HG02759 (cell line): ENCODE results near the gene ZNF808.
"Not testable (repeated sequence)": the region's sequence is repeated elsewhere in the genome, so short reads cannot be mapped to it uniquely, and the experiment has no call there.

Experiments used
- ATAC-seq: cut with Tn5 transposase; IDR thresholded peaks from one replicate; pipeline ENCODE4 v1.9.1; 2021; ENCODE audit warnings: mild to moderate bottlenecking, moderate library complexity; ENCODE audit not compliant: unreplicated experiment

The ZNF808 gene

DNA sequence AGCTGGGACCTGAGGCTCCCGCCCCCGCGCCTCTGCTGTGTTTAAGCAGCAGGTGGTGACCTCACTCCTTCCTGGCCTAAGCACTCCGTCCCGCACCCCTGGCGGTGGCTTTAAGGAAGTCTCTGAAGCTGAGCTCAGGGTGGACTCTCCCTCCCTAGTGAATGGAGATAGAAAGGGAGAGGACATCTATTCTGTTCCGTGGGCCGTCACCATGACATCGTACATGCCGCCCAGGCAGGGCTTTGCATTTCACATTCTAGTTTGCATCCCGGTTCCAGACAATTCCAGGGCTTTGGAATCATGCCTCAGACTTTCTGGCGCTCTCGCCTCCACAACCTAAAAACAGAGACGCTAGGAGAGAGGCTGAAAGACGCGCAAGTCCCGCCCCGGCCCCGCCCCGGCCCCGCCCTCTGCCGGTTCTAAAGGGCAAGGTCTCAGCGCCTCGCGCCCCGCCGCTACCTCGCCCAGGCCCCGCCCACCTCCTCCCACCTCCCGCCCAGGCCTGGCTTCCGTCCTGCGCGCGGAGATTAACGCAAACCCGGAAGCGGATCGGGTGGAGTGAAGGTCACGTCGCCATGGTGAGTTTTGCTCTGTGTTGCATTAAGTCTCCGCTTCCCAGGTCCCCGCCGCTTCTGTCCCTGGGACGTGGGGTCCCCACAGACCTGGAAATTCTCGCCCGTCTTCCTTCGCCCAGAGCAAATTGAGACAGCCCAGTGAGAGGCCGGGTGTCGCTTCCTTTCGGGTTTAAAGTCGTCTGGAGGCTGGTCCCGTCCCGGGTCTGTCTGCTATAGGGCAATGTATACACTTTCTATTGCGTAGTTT is at the start of gene ZNF808:
TSS of gene ZNF808 (plus strand) at position 535 of the 822 bp plus-strand sequence. CDS start 15,617 bp downstream, outside the sequence.
- ATAC-seq, result peak; percentile 88

- not testable (repeated sequence) for ATAC-seq
These were observed 43.2 kb upstream of the ZNF808 start for GRCh38 chr19:52484111-52484743.

DNA sequence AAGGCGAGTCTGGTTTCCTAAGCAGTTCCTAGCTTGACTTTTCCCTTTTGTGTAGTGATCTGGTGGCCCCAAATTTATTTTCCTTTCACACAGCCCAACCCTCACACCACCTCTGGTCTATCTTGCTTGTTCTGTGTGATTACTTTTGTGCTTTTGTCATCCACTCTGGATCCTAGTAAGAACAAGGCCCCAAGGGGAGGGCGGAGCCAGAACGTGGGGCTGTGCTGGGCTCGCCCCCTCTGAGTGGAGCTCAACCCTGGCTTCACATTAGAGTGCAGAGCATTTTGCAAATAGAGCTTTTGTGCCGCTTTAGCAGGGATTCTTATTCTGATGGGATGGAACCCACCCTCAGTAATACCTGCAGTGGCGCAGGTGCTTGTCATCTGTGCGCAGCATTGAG is 42.4 kb upstream of the ZNF808 start:
- ATAC-seq, result not testable (repeated sequence)

- not testable (repeated sequence) for ATAC-seq
These were observed 41.8 kb upstream of the ZNF808 start for GRCh38 chr19:52485561-52486240.

DNA sequence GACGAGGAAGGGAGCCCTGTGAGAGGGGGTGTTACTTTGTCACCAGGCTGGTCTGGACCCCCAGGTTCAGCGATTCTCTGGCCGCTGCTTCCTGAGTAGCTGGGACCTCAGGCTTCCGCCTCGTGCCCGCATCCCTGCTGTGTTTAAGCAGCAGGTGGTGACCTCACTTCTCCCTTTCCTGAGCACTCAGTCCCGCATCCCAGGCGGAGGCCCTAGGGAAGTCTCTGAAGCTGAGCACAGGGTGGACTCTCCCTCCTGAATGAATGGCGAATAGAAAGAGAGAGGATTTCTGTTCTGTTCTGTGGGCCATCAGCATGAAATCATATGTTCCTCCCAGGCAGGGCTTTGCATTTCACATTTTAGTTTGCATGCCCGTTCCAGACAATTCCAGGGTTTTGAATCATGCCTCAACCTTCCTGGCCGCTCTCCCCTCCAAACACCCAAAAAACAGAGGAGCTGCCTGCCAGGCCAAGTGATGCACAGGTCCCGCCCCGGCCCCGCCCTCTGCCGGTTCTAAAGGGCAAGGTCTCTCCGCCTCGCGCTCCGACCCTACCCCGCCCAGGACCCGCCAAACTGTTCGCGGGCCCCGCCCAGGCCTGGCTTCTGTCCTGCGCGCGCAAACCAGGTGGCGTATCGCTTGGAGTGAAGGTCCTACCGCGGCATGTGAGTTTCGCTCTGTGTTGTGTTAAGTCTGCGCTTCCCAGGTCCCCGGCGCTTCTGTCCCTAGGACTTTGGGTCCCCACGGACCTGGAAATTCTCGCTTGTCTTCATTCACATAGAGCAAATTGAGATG is 35.1 kb upstream of the ZNF808 start:
- ATAC-seq, result no peak

DNA sequence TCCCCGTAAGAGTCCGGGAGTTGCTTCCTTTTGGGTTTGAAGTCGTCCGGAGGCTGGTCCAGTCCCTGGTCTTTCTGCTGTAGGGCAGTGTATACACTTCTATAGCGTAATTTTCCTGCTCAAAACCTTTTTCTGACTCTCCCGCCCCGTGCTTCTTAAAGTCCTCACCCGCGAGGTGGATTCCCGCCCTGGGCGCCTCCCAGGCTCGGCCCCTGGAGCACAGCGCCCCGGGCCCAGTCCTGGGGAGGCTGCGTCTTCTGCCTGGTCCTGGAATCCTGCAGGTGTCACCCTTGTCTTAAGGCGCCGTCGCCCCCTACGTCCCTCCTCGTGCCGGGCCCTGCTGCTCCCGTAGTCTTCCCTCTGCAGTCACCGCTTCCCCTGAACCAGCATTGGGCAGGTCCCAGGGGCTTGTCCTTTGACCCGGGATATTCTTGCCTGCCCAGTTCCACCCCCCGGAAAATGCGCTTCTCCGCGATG is 34.4 kb upstream of the ZNF808 start:
- no peak for ATAC-seq

DNA sequence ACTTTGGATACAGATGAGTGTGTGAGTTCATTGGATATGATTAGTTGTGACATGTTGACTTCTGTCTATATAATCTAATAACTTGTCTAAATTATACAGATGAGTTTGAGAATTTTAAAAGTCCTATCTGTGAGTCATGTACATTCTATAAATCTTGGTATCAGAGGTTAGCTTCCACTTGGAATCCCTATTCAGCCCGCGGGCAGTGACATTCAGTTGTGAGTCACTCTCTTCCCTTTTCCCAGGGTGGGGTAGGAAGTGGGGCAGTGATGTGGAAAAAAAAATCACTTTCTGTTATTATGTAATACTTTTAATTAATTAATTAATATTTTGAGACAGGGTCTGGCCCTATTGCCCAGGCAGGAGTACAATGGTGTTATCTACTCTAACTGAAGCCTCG is 33.0 kb upstream of the ZNF808 start:
- no peak for ATAC-seq

DNA sequence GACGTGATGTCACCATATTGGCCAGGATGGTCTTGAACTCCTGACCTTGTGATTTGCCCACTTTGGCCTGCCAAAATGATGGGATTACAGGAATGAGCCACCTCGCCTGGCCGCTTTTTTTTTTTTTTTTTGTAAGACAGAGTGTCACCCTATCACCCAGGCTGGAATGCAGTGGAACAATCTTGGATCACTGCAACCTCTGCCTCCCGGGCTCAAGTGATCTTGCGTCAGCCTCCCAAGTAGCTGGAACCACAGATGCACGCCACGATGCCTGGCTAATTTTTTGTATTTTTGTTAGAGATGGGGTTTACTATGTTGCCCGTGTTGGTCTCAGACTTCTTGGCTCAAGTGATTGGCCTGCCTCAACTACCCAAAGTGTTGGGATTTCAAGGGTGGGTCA is 28.9 kb upstream of the ZNF808 start:
- no peak for ATAC-seq

DNA sequence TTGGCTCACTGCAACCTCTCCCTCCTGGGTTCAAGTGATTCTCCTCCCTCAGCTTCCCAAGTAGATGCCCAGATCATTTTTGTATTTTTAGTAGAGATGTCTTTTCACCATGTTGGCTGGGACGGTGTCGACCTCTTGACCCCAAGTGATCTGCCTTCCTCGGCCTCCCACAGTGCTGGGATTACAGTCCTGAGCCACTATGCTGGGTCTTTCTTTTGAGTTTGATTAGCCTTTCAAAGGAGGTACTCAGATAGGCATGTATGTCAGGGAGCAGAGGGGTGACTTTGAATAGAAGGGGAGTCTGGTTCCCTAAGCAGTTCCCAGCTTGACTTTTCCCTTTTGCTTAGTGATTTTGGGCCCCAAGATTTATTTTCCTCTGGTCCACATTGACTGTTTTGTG is 27.0 kb upstream of the ZNF808 start:
- not testable (repeated sequence) for ATAC-seq

GRCh38 chr19:52500991-52501390 is 26.5 kb upstream of the ZNF808 start:
- not testable (repeated sequence) for ATAC-seq

DNA sequence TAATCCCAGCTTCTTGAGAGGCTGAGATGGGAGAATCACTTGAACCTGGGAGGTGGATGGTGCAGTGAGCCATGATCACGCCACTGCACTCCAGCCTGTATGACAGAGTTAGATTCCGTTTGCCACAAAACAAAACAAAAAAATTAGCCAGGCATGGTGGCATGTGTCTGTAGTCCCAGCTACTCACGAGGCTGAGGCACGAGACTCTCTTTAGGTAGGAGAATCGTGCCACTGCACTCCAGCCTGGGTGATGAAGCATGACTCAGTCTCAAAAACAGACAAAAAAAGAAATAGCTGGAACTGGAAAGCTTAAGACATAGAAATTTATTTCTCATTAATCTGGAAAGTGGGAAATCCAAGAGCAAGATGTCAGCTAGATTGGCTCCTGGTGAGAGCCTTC is 20.2 kb upstream of the ZNF808 start:
- ATAC-seq, result no peak

DNA sequence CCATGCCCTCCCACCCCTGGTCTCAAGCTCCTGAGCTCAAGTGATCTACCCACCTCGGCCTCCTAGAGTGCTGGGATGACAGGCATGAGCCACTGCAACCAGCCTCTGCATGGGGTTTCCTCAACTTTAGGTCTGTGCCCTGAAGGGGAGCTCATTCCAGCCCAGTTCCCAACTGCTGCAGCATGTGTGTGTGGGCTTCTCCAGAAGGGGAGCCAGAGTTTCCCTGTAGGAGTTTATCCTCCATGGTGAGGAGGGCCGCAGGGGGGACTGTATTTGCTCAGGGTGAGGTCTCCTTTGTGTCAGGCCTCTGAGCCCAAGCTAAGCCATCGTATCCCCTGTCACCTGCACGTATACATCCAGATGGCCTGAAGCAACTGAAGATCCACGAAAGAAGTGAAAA is 11.3 kb upstream of the ZNF808 start:
- ATAC-seq, result no peak

- no peak for ATAC-seq
These were observed 8.8 kb upstream of the ZNF808 start for GRCh38 chr19:52518646-52519045.

DNA sequence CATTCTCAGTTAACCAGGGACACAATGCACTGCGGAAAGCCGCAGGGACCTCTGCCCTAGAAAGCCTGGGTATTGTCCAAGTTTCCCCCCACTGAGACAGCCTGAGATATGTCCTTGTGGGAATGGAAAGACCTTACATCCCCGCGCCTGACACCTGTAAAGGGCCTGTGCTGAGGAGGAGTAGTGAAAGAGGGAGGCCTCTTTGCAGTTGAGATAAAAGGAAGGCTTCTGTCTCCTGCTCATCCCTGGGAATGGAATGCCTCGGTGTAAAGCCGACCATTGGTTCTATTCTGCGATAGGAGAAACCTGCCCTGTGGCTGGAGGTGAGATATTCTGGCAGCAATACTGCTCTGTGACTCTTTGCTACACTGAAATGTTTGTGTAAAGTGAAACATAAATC is 8.3 kb upstream of the ZNF808 start:
- not testable (repeated sequence) for ATAC-seq

DNA sequence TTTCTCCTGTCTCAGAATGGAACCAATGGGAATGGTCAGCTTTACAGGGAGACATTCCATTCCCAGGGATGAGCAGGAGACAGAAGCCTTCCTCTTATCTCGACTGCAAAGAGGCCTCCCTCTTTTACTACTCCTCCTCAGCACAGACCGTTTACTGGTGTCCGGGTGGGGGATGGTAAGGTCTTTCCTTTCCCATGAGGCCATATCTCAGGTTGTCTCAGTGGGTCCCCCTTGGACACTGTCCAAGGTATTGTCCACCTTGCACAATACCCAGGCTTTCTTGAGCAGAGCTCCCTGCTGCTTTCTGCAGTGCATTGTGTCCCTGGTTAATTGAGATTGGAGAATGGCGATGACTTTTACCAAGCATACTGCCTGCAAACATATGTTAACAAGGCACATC is 7.5 kb upstream of the ZNF808 start:
- ATAC-seq, result no peak

GRCh38 chr19:52522551-52522950 is 4.9 kb upstream of the ZNF808 start:
- ATAC-seq, result no peak

DNA sequence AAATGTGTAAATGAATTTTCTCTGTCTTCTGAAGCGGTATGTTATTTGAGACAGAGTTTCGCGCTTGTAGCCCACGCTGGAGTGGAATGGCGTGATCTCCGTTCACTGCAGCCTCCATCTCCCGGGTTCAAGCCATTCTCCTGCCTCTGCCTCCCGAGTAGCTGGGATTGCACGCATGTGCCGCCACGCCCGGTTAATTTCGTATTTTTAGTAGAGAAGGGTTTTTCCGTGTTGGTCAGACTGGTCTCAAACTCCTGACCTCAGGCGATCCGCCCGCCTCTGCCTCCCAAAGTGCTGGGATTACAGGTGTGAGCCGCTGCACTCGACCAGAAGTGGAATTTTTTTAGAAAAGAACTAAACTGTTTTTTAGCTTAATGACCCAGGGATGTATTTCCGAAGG is 3.4 kb upstream of the ZNF808 start:
- ATAC-seq, result no peak

GRCh38 chr19:52527956-52528351 is 486 bp downstream of the ZNF808 start:
- peak; percentile 11 for ATAC-seq

DNA sequence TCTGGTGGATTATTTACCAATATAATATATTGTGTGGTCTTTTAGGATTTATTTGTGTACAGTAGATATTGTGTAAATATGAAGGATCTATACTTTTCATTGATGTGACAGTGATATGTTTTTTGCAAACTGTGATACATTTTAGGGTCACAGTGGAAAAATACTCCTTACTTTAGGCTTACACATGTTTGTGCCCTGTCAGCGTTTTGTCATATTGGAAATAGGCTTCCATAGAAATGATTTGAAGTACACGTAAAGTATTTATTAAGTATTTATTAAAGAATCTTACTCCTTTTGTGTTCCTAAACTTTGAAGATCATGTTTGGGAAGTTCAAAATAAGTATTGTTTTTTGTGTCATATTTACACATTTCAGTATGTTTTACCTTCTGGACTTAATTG is 5.0 kb downstream of the ZNF808 start:
- ATAC-seq, result no peak

DNA sequence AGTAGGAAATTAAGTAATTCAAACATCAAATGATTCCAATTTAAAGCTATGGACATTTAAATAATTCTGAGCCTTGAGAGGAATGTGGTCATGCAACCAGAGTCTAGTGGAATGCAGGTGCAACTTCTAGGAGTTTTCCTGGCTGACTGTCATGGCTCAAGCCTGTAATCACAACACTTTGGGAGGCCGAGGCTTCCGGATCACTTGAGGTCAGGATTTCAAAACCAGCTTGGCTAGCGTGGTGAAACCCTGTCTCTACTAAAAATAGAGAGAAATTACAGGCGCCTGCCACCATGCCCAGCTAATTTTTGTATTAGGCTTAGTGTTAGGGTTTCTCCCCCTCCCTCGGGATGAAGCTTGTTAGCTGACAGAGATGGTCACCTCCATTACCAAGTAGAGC is 6.4 kb downstream of the ZNF808 start:
- ATAC-seq, result no peak

GRCh38 chr19:52535385-52535770 is 7.9 kb downstream of the ZNF808 start:
- not testable (repeated sequence) for ATAC-seq
